ENCODE data around the gene EFCAB8.

- TF ChIP-seq, protein P1, sequence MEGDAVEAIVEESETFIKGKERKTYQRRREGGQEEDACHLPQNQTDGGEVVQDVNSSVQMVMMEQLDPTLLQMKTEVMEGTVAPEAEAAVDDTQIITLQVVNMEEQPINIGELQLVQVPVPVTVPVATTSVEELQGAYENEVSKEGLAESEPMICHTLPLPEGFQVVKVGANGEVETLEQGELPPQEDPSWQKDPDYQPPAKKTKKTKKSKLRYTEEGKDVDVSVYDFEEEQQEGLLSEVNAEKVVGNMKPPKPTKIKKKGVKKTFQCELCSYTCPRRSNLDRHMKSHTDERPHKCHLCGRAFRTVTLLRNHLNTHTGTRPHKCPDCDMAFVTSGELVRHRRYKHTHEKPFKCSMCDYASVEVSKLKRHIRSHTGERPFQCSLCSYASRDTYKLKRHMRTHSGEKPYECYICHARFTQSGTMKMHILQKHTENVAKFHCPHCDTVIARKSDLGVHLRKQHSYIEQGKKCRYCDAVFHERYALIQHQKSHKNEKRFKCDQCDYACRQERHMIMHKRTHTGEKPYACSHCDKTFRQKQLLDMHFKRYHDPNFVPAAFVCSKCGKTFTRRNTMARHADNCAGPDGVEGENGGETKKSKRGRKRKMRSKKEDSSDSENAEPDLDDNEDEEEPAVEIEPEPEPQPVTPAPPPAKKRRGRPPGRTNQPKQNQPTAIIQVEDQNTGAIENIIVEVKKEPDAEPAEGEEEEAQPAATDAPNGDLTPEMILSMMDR (IDR thresholded peaks at IDR 0.05 in 4 of 5, conservative IDR thresholded peaks at IDR 0.05 in 1 of 5): no peak
- TF ChIP-seq POLR2A (IDR thresholded peaks at IDR 0.05): no peak
These were observed 147.4 kb downstream of the EFCAB8 start for GRCh38 chr20:33005908-33006775.

Data from gastrocnemius medialis (tissue), 4 donors.